HCT116 (cell line): ENCODE results near the gene HIVEP3.

ENCODE experiments used
- CEBPB ChIP-seq: IDR thresholded peaks from 2 replicates; pipeline ENCODE4 v1.6.1; 2012; ENCODE audit warnings: low read depth
- EZH2 ChIP-seq: fragments of 200-600 bp; sonication (generic); IDR thresholded peaks from 2 replicates; pipeline ENCODE4 v1.6.1; 2017; ENCODE audit warnings: antibody characterized with exemption, mixed run types
- EZH2phosphoT487 ChIP-seq: fragments of 200-600 bp; IDR thresholded peaks from 2 replicates; pipeline ENCODE4 v1.6.1; 2018; ENCODE audit warnings: antibody characterized with exemption, borderline replicate concordance
- FOSL1 ChIP-seq: IDR thresholded peaks from 2 replicates; pipeline ENCODE4 v1.6.1; 2012; ENCODE audit warnings: low read depth
- MAX ChIP-seq: IDR thresholded peaks from 2 replicates; pipeline ENCODE4 v1.6.1; 2012
- POLR2A ChIP-seq: IDR thresholded peaks from 2 replicates; pipeline ENCODE4 v1.7.0; 2011; ENCODE audit warnings: borderline replicate concordance; ENCODE audit not compliant: insufficient read depth, insufficient read length; ENCODE audit errors: extremely low read depth
- POLR2AphosphoS5 ChIP-seq: IDR thresholded peaks from 2 replicates; pipeline ENCODE4 v1.6.1; 2011; ENCODE audit warnings: mild to moderate bottlenecking, low read depth, low read length, moderate library complexity
- RAD21 ChIP-seq: IDR thresholded peaks from 2 replicates; pipeline ENCODE4 v1.6.1; 2012; ENCODE audit warnings: low read depth, mild to moderate bottlenecking
- REST ChIP-seq: IDR thresholded peaks from 2 replicates; pipeline ENCODE4 v1.6.1; 2012; ENCODE audit warnings: low read depth
- SP1 ChIP-seq: IDR thresholded peaks from 2 replicates; pipeline ENCODE4 v1.6.1; 2012; ENCODE audit warnings: low read depth
- YY1 ChIP-seq: IDR thresholded peaks from 2 replicates; pipeline ENCODE4 v1.6.1; 2011; ENCODE audit warnings: low read length, low read depth, moderate library complexity, mild to moderate bottlenecking; ENCODE audit not compliant: insufficient replicate concordance; ENCODE audit errors: extremely low read depth
- TF ChIP-seq, protein P1 (sequence below), 3 experiments: fragments of 200-600 bp in 1 of 3; sonication (generic) in 1 of 3; IDR thresholded peaks in 2 of 3; conservative IDR thresholded peaks in 1 of 3; 2 replicates each; pipeline ENCODE4 v1.5.1; 2012 to 2017; ENCODE audit warnings: low read depth in 2 of 3, low read length in 2 of 3, antibody characterized with exemption in 1 of 3, borderline replicate concordance in 1 of 3, control low read depth in 1 of 3, mild to moderate bottlenecking in 1 of 3, mixed read lengths in 1 of 3, mixed run types in 1 of 3, moderate library complexity in 1 of 3; ENCODE audit not compliant: insufficient read depth in 1 of 3

- no peak for TF ChIP-seq EZH2
- TF ChIP-seq, protein P1, sequence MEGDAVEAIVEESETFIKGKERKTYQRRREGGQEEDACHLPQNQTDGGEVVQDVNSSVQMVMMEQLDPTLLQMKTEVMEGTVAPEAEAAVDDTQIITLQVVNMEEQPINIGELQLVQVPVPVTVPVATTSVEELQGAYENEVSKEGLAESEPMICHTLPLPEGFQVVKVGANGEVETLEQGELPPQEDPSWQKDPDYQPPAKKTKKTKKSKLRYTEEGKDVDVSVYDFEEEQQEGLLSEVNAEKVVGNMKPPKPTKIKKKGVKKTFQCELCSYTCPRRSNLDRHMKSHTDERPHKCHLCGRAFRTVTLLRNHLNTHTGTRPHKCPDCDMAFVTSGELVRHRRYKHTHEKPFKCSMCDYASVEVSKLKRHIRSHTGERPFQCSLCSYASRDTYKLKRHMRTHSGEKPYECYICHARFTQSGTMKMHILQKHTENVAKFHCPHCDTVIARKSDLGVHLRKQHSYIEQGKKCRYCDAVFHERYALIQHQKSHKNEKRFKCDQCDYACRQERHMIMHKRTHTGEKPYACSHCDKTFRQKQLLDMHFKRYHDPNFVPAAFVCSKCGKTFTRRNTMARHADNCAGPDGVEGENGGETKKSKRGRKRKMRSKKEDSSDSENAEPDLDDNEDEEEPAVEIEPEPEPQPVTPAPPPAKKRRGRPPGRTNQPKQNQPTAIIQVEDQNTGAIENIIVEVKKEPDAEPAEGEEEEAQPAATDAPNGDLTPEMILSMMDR (IDR thresholded peaks at IDR 0.05 in 2 of 3, conservative IDR thresholded peaks at IDR 0.05 in 1 of 3; ENCODE audit: borderline replicate concordance in 1 of 3, insufficient read depth in 1 of 3, low read depth in 2 of 3, low read length in 2 of 3): no peak
- no peak for TF ChIP-seq CEBPB
- no peak for TF ChIP-seq RAD21
- no peak for TF ChIP-seq FOSL1
- TF ChIP-seq REST: no peak
- TF ChIP-seq YY1: no peak
- TF ChIP-seq POLR2AphosphoS5: no peak
- no peak for TF ChIP-seq POLR2A
- TF ChIP-seq MAX: no peak
- TF ChIP-seq EZH2phosphoT487: no peak
- TF ChIP-seq SP1: no peak
Measured at GRCh38 chr1:41640756-41641474, 277.8 kb downstream of the HIVEP3 start.
